IPS DF 4.7 (cell line): ENCODE measurements around the gene KCTD19.
"Not testable (repeated sequence)": the region's sequence is repeated elsewhere in the genome, so short reads cannot be mapped to it uniquely, and the experiment has no call there.

Experiments
- DNase-seq: peaks from one replicate; pipeline ENCODE4 v3.0.0-alpha.2; 2013; ENCODE audit warnings: low spot score; ENCODE audit errors: extremely low read depth

The KCTD19 gene

DNA sequence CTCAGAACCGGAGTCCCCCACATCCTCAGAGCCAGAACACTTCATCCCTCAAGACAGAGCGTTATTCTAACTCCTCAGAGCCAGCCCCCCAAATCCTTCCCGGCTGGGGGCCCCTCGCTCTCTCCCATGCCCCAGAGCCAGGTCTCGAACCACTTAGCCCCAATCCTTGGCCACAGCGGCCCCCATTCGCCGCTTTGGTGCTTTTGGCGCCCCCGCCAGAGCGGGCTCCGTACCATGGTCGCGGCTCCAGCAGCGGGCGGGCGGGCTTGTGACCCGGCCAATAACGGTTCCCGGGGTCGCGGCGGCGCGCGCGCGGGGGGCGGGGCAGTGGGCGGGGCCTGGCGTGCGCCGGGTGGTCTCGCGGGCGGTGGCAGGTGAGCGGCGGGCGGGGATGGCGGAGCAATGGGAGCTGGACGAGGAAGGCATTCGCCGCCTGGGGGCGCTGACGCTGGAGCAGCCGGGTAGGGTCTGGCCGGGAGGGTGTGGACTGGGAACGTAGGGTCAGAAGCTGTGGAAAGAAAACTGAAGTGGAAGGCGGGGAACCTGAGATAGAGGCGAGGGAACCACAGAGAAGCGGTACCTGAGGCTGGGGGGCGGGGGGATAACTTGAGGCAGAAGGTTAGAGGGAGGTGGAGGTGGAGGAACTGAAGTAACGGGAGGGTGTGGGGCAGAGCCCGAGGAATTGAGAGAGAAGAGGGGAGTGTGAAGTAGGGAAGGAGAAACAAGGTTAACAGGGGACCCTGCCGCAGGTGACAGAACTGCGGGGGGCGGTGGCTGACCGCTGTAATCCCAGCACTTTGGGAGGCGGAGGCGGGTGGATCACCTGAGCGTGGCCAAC, at the start of gene KCTD19, which contains the start of gene LRRC36:
TSS of gene KCTD19 (minus strand) at position 270 of the 838 bp plus-strand sequence. CDS start at position 236, 34 bp downstream.
TSS of gene LRRC36 (plus strand) at position 344 of the 838 bp plus-strand sequence. CDS start at position 392, 48 bp downstream.
- DNase-seq, result peak; percentile 66

DNA sequence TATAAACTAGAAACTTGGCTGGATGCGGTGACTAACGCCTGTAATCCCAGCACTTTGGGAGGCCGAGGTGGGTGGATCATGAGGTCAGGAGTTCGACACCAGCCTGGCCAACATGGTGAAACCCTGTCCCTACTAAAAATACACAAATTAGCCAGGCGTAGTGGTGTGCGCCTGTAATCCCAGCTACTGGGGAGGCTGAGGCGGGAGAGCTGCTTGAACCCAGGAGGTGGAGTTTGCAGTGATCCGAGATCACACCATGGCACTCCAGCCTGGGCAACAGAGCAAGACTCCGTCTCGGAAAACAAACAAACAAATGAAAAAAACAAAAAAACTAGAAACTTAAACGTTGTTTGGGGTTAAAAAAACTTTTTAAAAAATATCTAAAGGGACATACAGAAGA, 49.5 kb upstream of the KCTD19 start:
- not testable (repeated sequence) for DNase-seq

DNA sequence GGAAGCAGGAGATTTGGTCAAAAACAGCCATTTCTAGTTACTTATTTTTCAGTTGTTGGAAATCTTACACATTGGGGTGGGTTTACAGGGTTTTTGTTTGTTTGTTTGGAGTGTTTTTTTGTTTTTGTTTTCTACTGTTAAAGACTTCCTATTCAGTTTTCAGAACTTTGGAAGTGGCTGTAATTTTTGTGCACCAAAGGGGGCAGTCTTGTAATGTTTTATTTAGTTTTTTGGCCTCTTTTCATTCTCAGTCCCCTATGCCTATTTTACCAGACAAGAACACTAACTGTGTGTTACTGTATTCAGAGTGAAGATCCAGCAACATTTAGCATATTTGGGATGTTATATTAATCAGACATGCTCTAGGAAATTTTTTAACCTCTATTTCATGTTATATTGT, 46.1 kb upstream of the KCTD19 start:
- no peak for DNase-seq

DNA sequence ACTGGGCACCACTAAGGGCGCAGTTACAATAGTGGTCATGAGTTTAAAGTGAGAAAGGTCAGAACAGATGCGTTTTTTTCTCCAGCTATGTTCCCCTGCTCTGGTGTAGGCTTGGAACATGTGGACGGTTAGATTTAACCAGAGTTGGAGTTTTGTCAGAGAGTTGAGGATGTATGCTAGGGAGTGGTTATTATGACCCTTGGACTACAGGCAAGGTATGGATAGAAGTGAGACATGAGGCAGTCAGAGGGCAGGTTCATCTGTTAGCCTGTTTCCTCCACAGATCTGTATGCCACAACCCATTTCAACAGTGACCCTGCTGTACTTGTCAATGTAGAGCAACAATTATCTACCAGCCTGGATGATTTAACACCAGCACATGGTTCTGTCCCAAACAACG, 44.1 kb upstream of the KCTD19 start:
- no peak for DNase-seq

DNA sequence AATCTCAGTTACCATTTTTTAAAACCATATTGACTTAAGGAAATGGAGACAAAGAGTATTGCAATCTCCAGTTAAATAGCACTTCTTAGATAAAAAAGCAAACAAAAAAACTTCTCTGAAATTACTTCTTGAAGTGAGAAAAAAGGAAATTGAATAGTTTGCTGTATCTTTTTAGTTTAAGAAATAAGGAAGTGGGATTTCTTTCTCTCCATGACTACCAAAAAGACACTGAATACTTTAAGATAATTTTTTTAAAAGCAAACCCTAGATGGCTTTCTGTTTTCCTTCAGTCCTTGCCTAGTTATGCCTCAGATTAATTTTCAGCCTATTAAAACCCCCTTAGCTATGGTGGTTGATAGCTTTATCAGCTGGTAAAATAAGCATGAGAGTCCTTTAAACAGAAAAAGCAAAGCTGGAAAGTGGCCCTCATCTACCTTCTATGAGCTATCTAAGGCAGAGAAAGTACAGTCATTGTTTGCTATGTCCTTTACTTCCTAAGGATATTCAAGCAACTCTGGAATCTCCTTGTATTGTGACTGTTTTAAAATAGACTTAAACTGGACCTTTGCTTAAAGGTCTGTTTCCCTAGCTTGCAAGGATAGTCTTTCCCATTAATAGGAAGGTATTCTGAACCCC, 38.2 kb upstream of the KCTD19 start:
- DNase-seq, result no peak

DNA sequence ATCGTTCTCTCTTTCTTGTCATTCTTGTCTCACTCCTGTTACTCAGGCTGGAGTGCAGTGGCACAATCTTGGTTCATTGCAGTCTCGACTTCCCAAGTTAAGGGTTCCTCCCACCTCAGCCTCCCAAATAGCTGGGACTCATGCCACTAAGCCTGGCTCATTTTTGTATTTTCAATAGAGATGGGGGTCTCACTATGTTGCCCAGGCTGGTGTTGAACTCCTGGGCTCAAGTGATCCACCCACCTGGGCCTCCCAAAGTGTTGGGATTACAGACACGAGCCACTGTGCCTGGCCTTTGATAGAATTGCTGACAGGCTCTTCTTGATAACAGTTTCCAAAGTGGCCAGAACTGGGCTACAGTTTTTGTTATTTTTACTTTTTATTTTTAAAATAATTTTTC, 34.5 kb upstream of the KCTD19 start:
- no peak for DNase-seq

DNA sequence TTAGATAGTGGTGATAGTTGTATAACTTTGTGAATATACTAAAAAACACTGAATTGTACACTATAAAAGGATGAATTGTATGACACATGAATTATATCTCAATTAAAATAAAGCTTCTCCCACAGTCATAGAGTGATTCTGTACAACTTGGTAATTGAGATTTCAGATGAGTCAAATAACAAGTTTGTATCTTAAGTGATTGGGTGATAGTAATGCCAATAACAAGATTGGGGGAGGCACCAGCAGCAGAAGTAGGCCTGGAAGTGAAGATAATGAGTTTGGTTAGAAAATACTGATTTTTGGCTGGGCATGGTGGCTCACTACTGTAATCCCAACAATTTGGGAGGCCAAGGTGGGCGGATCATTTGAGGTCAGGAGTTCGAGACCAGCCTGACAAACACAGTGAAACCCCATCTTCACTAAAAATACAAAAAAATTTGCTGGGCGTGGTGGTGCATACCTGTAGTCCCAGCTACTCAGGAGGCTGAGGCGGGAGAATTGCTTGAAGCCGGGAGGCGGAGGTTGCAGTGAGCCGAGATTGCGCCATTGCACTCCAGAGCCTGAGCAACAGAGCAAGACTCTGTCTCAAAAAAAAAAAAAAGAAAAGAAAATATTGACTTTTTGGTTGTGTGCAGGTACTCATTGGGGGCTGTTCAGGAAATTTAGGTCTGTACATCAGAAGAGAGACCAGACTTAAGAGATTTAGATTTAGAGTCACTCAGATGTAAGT, 33.2 kb upstream of the KCTD19 start:
- not testable (repeated sequence) for DNase-seq

DNA sequence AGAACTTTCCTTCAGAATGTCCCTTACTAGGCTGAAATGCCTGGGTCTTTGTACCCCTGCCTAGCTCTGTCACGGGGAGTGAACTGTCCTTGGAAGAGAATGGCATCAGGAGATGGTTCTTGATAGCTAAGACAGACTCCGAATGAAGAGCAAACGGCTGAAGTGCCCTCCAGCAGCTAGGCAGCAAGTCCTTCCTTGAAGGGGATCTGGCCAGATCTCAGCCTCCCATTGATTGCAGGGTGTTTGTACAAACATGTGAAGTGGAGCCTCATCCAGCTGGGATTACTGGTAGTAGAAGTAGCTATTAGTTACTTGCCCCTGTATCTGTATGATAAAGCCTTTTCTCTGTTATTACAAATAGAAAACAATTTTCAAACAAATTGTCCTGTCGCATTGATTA, 31.0 kb upstream of the KCTD19 start:
- DNase-seq, result no peak

DNA sequence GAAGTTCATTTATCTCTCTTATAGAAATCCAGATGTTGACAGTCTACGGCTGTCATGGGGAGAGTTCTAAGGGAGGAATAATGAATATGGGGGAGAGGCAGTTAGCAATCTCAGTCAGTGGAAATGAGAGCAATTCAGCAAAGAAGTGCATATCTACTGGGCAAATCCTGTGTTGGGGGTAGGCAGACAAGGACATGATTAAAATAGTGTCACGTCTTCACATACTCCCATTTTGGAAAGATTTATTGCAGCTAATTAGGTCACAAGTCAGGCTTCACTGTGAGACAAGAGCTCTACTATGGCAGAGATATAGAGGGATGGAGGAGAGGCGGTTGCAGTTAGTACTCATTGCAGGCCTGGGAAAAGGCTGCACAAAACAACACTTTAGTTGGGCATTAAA, 29.9 kb upstream of the KCTD19 start:
- no peak for DNase-seq

DNA sequence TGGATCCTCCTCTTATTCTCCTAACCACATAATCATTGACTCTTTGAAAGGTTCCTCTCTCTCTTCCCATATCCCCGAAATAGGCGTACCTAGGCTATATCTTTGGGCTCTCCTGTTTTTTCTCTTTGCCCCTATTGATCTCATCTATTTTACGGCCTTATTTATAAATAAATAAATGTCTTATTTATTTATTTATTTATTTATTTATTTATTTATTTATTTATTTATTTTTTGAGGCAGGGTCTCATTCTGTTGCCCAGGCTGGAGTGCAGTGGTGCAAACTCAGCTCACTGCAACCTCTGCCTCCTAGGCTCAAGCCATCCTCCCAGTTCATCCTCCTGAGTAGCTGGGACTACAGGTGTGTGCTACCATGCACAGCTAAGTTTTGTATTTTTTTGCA, 25.9 kb upstream of the KCTD19 start:
- DNase-seq, result not testable (repeated sequence)

DNA sequence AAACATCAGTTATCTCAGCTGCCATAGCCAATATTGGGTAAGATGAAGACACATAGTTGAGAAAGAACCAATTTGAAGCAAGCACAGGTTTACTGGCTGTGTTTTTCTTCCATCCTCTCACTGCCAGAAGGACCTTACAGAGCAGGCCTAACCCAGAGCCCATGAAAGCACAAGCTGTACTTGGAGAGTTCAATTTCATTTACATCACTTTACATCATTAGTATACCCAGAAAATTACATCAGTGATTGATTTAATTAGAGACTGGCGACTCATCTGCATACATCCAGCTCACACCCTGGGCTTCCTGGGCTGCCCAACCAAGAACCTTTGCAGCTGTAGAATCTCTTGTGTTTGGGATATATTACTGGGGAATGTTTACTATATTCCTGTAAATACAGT, 23.8 kb upstream of the KCTD19 start:
- no peak for DNase-seq

DNA sequence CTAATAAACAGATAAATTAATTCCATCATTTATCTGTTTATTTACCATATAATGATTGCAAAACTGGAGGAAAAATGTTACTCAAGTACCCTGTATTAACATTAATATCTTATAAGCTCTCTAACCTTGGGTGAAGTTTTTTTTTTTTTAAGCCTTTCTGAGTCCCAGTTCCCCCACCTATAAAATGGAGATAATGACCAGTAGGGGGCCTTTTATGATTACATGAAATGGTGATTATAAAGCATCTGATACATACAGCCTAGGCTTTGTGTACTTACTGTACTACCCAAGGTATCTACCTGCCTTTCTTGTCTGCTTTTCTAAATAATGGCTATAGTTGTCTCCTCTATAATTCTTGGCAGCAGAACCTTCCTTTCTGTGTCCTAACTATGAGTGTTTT, 22.6 kb upstream of the KCTD19 start:
- no peak for DNase-seq

DNA sequence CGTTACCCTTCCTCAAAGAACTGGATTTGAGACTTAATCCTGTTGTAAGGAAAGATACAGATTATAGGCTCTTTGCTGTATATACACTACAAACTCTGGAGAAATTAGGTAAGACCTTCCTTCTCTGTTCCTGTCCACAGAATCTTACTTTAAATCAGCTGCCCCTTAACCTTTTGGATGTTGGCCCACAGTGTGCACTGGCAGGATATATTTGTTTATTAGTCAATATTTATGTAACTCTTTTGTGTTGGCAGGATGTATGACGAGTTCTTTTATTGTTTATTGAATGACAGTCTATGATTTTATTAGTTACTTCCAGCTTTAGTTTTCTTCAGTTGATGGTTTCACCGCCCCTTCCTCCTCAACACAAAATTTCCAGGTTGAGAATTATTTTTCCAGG, 19.8 kb upstream of the KCTD19 start:
- no peak for DNase-seq

DNA sequence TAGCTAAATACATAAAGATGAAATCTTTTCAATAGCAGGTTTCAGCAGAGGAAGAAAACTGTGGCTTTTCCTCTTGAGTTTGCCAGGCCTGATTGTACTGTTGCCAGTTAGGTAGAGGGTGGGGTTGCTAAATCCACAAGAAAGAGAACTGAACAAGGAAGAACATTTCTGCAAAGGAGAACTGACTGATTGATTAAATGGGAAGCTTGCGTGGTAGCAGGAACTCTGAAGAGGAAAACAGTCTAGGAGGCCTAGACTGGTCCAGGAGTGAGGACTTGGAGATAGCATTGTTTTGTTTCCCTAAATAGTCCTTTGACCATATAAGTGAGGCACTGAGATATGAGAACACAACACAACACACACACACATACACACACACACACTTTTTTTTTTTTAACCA, 18.9 kb upstream of the KCTD19 start:
- no peak for DNase-seq

DNA sequence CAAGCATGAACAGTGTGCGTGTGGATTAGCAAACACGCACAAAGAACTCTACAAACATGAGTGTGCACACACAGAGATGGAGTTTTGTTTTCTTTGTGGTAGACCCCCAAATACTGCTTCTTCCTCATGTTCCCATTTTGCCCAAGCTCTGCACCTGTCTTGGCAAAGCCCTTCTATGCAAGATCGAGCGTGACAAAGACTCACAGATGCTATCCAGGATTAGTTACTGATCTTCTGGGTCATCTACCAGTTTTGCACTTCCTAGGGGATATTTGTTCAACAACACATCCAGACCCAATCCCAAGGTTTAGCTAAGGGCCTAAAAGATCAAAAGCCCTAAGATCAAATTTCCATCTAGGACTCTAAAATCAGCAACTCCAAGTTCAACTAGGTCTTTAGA, 16.1 kb upstream of the KCTD19 start:
- DNase-seq, result no peak

DNA sequence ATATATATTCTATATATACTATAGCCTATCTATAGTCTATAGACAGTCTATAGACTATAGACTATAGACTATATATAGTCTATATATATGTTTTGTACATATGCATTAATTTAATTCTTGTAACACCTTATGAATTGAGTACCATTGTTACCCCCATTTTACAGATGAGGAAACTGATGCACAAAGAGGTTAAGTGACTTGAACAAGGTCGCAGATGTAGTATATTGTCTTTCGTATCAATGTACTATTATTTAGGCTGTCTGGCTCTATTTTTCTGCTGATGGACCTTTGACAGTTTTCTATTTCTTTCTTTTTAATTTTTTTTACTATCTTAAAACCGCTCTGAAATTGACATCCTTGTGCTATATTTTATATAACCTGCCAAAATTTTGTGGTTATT, 14.7 kb upstream of the KCTD19 start:
- DNase-seq, result no peak

DNA sequence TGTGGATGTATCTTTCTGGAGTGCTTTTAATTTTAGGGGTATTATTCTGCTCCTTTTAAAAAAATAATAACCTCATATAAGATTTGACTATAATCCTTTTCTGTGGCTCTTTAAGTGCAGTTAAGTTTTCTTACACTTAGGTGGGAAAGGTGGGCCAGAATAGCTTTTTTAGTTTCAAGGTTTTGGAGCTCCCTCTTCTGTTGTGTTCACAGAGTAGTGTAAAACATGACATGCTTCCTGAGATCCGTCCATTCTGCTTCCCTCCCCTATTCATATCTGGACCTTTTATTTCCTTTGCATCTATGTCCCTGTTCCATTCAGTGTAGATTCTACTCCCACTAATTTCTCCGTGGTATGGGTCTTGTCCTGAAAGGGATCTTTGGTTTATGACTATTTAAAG, 12.9 kb upstream of the KCTD19 start:
- DNase-seq, result no peak

DNA sequence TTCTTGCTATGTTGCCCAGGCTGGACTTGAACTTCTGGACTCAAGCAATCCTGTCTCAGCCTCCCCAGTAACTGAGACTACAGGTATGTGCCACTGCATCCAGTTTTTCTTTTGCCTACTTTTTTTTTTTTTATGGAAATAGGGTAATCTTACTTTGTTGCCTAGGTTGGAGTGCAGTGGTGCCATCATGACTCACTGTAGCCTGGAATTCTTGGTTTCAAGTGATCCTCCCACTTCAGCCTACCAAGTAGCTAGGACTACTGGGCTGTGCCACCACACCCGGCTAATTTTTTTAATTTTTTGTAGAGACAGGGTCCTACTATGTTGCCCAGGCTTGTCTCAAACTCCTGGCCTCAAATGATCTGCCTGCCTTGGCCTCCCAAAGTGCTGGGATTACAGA, 10.1 kb upstream of the KCTD19 start:
- no peak for DNase-seq

DNA sequence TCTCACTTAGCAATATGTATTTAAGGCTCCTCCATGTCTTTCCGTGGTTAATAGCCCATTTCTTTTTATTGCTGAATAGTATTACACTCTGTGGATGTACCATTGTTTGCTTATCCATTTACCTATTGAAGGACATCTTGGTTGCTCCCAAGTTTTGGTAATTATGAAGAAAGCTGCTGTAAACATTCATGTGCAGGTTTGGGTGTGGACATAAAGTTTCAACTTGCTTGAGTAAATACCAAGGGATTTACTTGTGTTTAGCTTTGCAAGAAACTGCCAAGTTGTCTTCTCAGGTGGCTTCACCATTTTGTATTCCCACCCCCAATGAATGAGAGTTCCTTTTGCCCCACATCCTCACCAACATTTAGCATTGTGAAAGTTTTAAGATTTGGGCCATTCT, 9.6 kb upstream of the KCTD19 start:
- DNase-seq, result no peak

DNA sequence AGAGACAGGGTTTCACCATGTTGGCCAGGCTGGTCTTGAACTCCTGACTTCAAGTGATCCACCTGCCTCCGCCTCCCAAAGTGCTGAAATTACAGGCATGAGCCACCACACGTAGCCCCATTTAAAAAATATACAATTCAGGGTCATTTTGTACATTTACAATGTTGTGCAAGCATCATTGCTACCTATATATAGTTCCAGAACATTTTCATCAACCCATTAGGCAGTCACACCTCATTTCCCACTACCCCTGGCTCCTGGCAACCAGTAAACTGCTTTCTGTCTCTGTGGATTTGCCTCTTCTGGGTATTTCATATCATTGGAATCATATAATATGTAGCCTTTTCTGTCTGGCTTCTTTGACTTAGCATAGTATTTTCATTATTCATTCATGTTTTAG, 6.8 kb upstream of the KCTD19 start:
- no peak for DNase-seq

DNA sequence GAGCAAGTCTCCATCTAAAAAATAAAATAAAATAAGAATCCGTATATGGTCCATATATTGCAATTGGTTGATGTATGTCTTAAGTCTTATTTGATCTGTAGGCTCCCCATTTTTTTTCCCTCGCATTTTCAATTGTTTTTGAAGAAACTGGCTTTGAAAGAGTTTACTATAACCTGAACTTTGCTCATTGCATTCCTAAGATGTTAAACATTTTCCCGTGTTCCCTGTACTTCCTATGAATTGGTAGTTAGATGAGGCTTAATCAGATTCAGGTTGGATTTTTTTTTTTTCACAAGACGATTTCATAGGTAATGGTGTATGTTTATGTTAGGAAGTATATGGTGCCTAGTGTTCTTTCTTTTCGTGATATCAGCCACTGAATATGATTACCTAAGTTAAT, 3.4 kb upstream of the KCTD19 start:
- no peak for DNase-seq

DNA sequence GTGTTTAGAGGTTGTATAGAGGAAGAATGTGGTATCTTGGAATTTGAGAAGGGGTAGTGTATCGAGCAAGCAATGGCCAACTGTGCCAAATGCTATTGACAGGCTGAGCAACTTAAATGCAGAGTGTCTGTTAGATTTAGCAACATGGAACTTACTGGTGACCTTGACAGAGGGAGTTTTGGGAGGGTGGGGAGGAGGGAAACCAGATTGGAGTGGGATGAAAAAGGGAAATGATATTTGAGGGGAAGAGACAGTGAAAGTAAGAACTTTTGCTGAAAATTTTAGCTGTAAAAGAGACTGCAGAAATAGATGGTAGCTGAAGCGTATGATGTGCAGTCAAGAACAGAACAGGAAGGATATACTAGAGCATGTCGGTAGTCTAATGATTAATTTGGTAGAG, 1.2 kb upstream of the KCTD19 start:
- DNase-seq, result no peak
